ENCODE data around the gene MGLL.

GRCh38 chr3:127770671-127771355 lies 51.5 kb downstream of the MGLL start:
- no peak for TF ChIP-seq CTCF (IDR thresholded peaks at IDR 0.05; ENCODE audit: insufficient read depth, low read length)
- TF ChIP-seq POLR2AphosphoS5 (IDR thresholded peaks at IDR 0.05; ENCODE audit: low read depth) = peak; percentile 76

Measured in HL-60 (cell line).